GM12864 (cell line): ENCODE measurements around the gene RPL29.

Experiments
- DNase-seq: peaks from one replicate; pipeline ENCODE4 v3.0.0-alpha.2; 2011; ENCODE audit warnings: low read depth
- H3K4me3 ChIP-seq: 2 replicates; pipeline ENCODE4 v1.5.1; 2011; ENCODE audit warnings: mild to moderate bottlenecking, low read depth, low read length, control low read depth
- CTCF ChIP-seq: IDR thresholded peaks from 2 replicates; pipeline ENCODE4 v1.5.1; 2011; ENCODE audit warnings: low read depth, mild to moderate bottlenecking, moderate library complexity, low read length, control low read depth, inconsistent platforms; ENCODE audit errors: missing control alignments

RPL29 gene

DNA sequence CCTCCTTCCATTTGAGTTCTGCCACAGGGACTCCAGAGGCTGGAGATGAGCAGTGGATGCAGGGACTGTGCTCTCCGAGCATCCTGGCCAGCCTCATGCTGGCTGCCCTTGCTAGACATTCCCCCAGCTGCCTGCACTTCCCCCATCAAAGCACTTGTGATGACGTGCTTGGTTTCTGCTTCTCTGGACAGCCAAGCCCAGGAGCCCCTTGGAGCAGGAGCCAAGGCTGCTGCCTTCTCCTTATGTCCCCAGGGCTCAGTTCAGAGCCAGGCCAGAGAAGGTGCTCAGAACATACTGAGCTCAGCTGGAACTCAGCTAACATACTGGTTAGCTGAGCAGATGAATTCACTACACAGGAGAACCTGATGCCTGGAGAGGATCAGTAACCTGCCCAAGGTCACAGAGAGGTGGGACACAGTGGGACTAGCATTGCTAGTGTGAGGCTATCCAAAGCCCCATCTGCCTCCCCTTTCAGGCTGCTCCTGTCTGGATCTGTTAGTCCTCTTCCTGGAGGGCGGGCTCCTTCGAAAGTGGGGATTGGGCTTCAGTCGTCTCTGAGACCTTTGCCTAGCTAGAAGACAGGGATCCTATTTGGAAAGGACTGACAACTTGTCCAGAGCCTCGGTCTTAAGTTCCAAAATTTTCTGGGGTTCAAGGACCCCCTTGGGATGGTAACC lies 32.7 kb downstream of the RPL29 start:
- TF ChIP-seq CTCF, result no peak
- H3K4me3 ChIP-seq, result no peak overlapping the region
- no peak for DNase-seq

- DNase-seq, result no peak
- no peak for TF ChIP-seq CTCF
- no peak overlapping the region for H3K4me3 ChIP-seq
Observed at GRCh38 chr3:51961602-51962569, 33.8 kb downstream of the RPL29 start.

- no peak overlapping the region for H3K4me3 ChIP-seq
- no peak for TF ChIP-seq CTCF
- DNase-seq, result no peak
Observed at GRCh38 chr3:51961011-51961410, 34.7 kb downstream of the RPL29 start.

GRCh38 chr3:51960386-51960785 lies 35.3 kb downstream of the RPL29 start:
- no peak overlapping the region for H3K4me3 ChIP-seq
- DNase-seq, result no peak
- no peak for TF ChIP-seq CTCF

- TF ChIP-seq CTCF, result no peak
Observed at GRCh38 chr3:51959651-51960050, 36.0 kb downstream of the RPL29 start.

GRCh38 chr3:51958603-51959521 lies 36.8 kb downstream of the RPL29 start:
- no peak for TF ChIP-seq CTCF
- no peak overlapping the region for H3K4me3 ChIP-seq
- no peak for DNase-seq

More at GRCh38 chr3:51959651-51960050, 36.0 kb downstream of the RPL29 start:
- DNase-seq, result no peak
- H3K4me3 ChIP-seq, result no peak overlapping the region
